Esophagus squamous epithelium (tissue), 5 donors: ENCODE data around the gene SH3PXD2A. TPM values are rescaled to one million over a fixed set of nuclear protein-coding genes. Genes with fewer than 3 reads are reported as not detected.

Experiments used
- DNase-seq: peaks from one replicate; lab custom pipeline; 2025; lab: John Stamatoyannopoulos, UW
- H3K27ac ChIP-seq, 4 donors: fragments of 200-600 bp; sonication (generic); one replicate each; pipeline ENCODE4 v1.5.1; 2016 to 2019; ENCODE audit warnings: mild to moderate bottlenecking in 1 of 4
- H3K27me3 ChIP-seq, 4 donors: fragments of 200-600 bp; sonication (generic); 1 replicate in 3 of 4; 2 replicates in 1 of 4; pipeline versions ENCODE4 v1.5.1 to v1.6.0; 2017 to 2021; ENCODE audit warnings: antibody characterized with exemption in 1 of 4
- H3K36me3 ChIP-seq, 3 donors: fragments of 200-600 bp; sonication (generic); one replicate each; pipeline ENCODE4 v1.5.1; 2016 to 2019
- H3K4me1 ChIP-seq, 3 donors: fragments of 200-600 bp; sonication (generic); one replicate each; pipeline ENCODE4 v1.5.1; 2017 to 2019
- H3K4me3 ChIP-seq, 4 donors: fragments of 200-600 bp; sonication (generic); 1 replicate in 3 of 4; 2 replicates in 1 of 4; pipeline ENCODE4 v1.5.1; 2016 to 2019; ENCODE audit warnings: mild to moderate bottlenecking in 2 of 4, moderate library complexity in 1 of 4
- H3K9me3 ChIP-seq, 3 donors: fragments of 200-600 bp; sonication (generic); one replicate each; pipeline ENCODE4 v1.5.1; 2016 to 2019
- POLR2A ChIP-seq, 4 donors: fragments of 450-650 bp; IDR thresholded peaks; one replicate each; pipeline ENCODE4 v1.6.1; 2017; ENCODE audit warnings: antibody characterized with exemption in 4 of 4, mild to moderate bottlenecking in 4 of 4, moderate library complexity in 3 of 4
- WGBS, 2 donors: methylation state at CpG; one replicate each; pipeline ENCODE4 v1.1.5; 2018; 5-methylcytosine and 5-hydroxymethylcytosine counted together
- intact Hi-C: fragments of 100-400 bp; cut with DNase I; formaldehyde crosslinking; loops from one replicate; pipeline ENCODE4 v1.15.0; 2022
- total RNA-seq, 4 donors: library from RNA; depleted of rRNA; stranded (reverse); fragments of >200 nt; gene quantifications; one replicate each; pipeline ENCODE4 v1.1.0, GENCODE V29; 2016
- TF ChIP-seq, protein P1 (sequence below), 6 experiments: fragments of 450-650 bp in 4 of 6; fragments of 200-600 bp in 2 of 6; sonication (generic) in 2 of 6; IDR thresholded peaks; one replicate each; pipeline ENCODE4 v1.5.1; 2016 to 2019; ENCODE audit warnings: antibody characterized with exemption in 6 of 6, mild to moderate bottlenecking in 4 of 6, moderate library complexity in 4 of 6
- donor health status: DM: yes; HTN: yes; CAD: no.

The SH3PXD2A gene
- total RNA-seq, 4 donors from 2014 or later = 25.1 to 57.8 (median 42.7) TPM

DNA sequence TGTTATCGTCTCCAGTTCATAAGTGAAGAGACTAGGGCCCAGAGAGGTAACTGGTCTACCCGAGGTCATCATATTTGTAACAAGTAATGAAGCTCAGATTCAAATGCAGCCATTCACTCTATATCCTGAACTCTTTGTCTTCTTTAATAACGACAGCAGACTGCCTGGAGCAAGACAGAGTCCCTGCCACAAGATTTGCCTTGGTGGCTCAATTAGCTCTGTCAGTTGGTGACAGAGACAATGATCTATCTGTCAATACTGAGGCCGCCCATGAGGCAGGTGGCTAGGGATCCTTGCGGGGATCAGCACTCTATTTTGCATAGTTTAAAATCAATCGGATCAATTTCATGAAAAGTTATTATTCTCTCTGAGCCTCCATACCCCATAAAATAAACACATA, 43.9 kb downstream of the SH3PXD2A start:
- no peak overlapping the region for H3K4me3 ChIP-seq
- no peaks in the 10 kb centered on the region for H3K36me3 ChIP-seq
- WGBS, 2 donors = 79 to 92% methylated on average over 5 to 6 of the region's 6 CpGs
- H3K9me3 ChIP-seq = no peaks in the 10 kb centered on the region
- intact Hi-C loops = no loop called here
- no peak overlapping the region for H3K27ac ChIP-seq
- DNase-seq = no peak
- no peak for TF ChIP-seq POLR2A (IDR thresholded peaks at IDR 0.05)
- TF ChIP-seq, protein P1, sequence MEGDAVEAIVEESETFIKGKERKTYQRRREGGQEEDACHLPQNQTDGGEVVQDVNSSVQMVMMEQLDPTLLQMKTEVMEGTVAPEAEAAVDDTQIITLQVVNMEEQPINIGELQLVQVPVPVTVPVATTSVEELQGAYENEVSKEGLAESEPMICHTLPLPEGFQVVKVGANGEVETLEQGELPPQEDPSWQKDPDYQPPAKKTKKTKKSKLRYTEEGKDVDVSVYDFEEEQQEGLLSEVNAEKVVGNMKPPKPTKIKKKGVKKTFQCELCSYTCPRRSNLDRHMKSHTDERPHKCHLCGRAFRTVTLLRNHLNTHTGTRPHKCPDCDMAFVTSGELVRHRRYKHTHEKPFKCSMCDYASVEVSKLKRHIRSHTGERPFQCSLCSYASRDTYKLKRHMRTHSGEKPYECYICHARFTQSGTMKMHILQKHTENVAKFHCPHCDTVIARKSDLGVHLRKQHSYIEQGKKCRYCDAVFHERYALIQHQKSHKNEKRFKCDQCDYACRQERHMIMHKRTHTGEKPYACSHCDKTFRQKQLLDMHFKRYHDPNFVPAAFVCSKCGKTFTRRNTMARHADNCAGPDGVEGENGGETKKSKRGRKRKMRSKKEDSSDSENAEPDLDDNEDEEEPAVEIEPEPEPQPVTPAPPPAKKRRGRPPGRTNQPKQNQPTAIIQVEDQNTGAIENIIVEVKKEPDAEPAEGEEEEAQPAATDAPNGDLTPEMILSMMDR (IDR thresholded peaks at IDR 0.05) = no peak
- H3K4me1 ChIP-seq = peaks cover 0 to 38% (median 4%) of the 10 kb centered on the region in 3 donors
- H3K27me3 ChIP-seq = no peaks in the 10 kb centered on the region

GRCh38 chr10:103808780-103809179, 46.6 kb downstream of the SH3PXD2A start:
- Histone ChIP-seq H3K27ac (no peak overlapping the region), H3K4me3 (no peak overlapping the region), H3K4me1 (peaks cover 0 to 51% (median 4%) of the 10 kb centered on the region in 3 donors), H3K36me3 (no peaks in the 10 kb centered on the region), H3K9me3 (no peaks in the 10 kb centered on the region), H3K27me3 (no peaks in the 10 kb centered on the region)
- TF ChIP-seq, protein P1 (IDR thresholded peaks at IDR 0.05) = no peak
- TF ChIP-seq POLR2A (IDR thresholded peaks at IDR 0.05) = no peak
- DNase-seq = no peak
- intact Hi-C loops = no loop called here
- 68 to 78% methylated on average over 2 of the region's 2 CpGs for WGBS, 2 donors

DNA sequence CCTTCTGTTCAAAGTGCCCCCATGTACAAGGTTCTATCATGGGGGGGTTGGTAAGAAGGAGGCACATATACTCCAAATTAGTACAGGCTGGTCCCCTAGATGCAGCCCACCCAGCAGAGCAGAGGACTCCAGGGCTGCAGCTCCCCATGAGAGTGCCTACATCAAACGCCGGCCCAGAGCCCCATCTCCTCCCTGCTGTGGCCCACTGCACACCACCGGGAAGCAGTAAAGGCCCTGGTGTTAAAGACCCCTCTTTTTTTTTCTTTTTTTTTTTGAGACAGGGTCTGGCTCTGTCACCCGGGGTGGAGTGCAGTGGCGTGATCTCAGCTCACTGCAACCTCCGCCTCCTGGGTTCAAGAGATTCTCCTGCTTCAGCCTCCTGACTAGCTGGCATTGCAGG, 47.4 kb downstream of the SH3PXD2A start:
- TF ChIP-seq, protein P1 (IDR thresholded peaks at IDR 0.05) = no peak
- TF ChIP-seq POLR2A (IDR thresholded peaks at IDR 0.05) = no peak
- no peaks in the 10 kb centered on the region for H3K36me3 ChIP-seq
- DNase-seq = no peak
- peaks cover 0 to 59% (median 5%) of the 10 kb centered on the region in 3 donors for H3K4me1 ChIP-seq
- intact Hi-C loops = no loop called here
- no peak overlapping the region for H3K4me3 ChIP-seq
- no peaks in the 10 kb centered on the region for H3K27me3 ChIP-seq
- no peak overlapping the region for H3K27ac ChIP-seq
- H3K9me3 ChIP-seq = no peaks in the 10 kb centered on the region
- WGBS, 2 donors = 88 to 93% methylated on average over 3 to 6 of the region's 6 CpGs

GRCh38 chr10:103806395-103807187, 48.8 kb downstream of the SH3PXD2A start:
- DNase-seq = no peak
- TF ChIP-seq, protein P1 (IDR thresholded peaks at IDR 0.05) = no peak
- TF ChIP-seq POLR2A (IDR thresholded peaks at IDR 0.05) = no peak
- 87 to 90% methylated on average over 12 of the region's 12 CpGs for WGBS, 2 donors

DNA sequence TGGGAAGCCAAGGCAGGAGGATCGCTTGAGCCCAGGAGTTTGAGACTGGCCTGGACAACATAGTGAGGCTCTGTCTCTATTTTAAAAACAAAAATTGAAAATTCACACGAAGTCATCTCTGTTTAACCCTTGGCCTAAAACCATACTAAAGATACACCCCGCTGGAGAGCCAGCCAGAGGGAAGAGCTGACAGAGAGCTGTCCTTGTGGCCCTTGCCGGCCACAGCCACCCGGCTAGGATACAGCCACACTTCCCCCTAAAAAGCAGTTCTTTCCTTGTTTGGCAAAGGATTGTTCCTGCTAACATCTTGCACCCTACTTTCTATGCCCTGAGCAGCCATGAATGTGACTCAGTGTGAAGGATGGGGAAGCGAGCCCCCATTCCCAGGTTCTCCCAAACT, 49.6 kb downstream of the SH3PXD2A start:
- Histone ChIP-seq H3K4me1 (peaks cover 4 to 63% (median 6%) of the 10 kb centered on the region in 3 donors), H3K36me3 (peaks cover 0 to 4% (median 0%) of the 10 kb centered on the region in 3 donors), H3K4me3 (no peak overlapping the region), H3K27me3 (no peaks in the 10 kb centered on the region), H3K27ac (no peak overlapping the region), H3K9me3 (no peaks in the 10 kb centered on the region)
- 84 to 89% methylated on average over 5 to 6 of the region's 6 CpGs for WGBS, 2 donors
- intact Hi-C loops = no loop called here
- TF ChIP-seq POLR2A (IDR thresholded peaks at IDR 0.05) = no peak
- TF ChIP-seq, protein P1 (IDR thresholded peaks at IDR 0.05) = no peak
- no peak for DNase-seq

More at GRCh38 chr10:103806395-103807187, 48.8 kb downstream of the SH3PXD2A start:
- H3K9me3 ChIP-seq = no peaks in the 10 kb centered on the region
- no peak overlapping the region for H3K4me3 ChIP-seq
- no peak overlapping the region for H3K27ac ChIP-seq
- peaks cover 0 to 58% (median 6%) of the 10 kb centered on the region in 3 donors for H3K4me1 ChIP-seq
- no peaks in the 10 kb centered on the region for H3K27me3 ChIP-seq
- H3K36me3 ChIP-seq = no peaks in the 10 kb centered on the region
- intact Hi-C loops = no loop called here
